Esophagus (tissue), 2 donors: Measurements from ENCODE around the gene MOV10L1. TPM values are rescaled to one million over a fixed set of nuclear protein-coding genes. Genes with fewer than 3 reads are reported as not detected.

ENCODE experiments used
- H3K27ac ChIP-seq, 2 donors: one replicate each; pipeline ENCODE4 v1.5.1; 2013; ENCODE audit warnings: low read depth in 2 of 2, mild to moderate bottlenecking in 2 of 2, inconsistent platforms in 1 of 2, low read length in 1 of 2, moderate library complexity in 1 of 2
- H3K27me3 ChIP-seq, 2 donors: one replicate each; pipeline ENCODE4 v1.6.1; 2013; ENCODE audit warnings: low read length in 2 of 2, control low read depth in 1 of 2, mild to moderate bottlenecking in 1 of 2; ENCODE audit not compliant: insufficient read depth in 2 of 2, control insufficient read depth in 1 of 2
- H3K36me3 ChIP-seq, 2 donors: one replicate each; pipeline ENCODE4 v1.6.1; 2013; ENCODE audit warnings: low read length in 1 of 2; ENCODE audit not compliant: control insufficient read depth in 2 of 2, insufficient read depth in 2 of 2
- H3K4me1 ChIP-seq, 2 donors: one replicate each; pipeline ENCODE4 v1.6.1; 2013; ENCODE audit warnings: low read length in 1 of 2; ENCODE audit not compliant: control insufficient read depth in 2 of 2, insufficient read depth in 2 of 2
- H3K4me3 ChIP-seq, 2 donors: one replicate each; pipeline ENCODE4 v1.5.1; 2013; ENCODE audit warnings: low read length in 2 of 2, mild to moderate bottlenecking in 2 of 2, low read depth in 1 of 2, moderate library complexity in 1 of 2
- H3K9me3 ChIP-seq, 2 donors: one replicate each; pipeline ENCODE4 v1.6.1; 2013; ENCODE audit warnings: mild to moderate bottlenecking in 2 of 2, low read depth in 1 of 2, low read length in 1 of 2, moderate library complexity in 1 of 2; ENCODE audit not compliant: control insufficient read depth in 2 of 2, insufficient read depth in 1 of 2
- WGBS, 2 donors: extraction: QIAGEN DNeasy Blood & Tissue Kit; methylation state at CpG; one replicate each; pipeline ENCODE4 v1.1.7; 2013; 5-methylcytosine and 5-hydroxymethylcytosine counted together
- polyA plus RNA-seq, 2 donors: library from polyadenylated mRNA; stranded (reverse); fragments of 200-250 nt; gene quantifications; one replicate each; pipeline ENCODE4 v1.2.3, GENCODE V29; 2013
- donor health status: healthy with polysubstance abuse.
- donor health status: Bipolar disorder and iron deficiency.

MOV10L1 gene
- polyA plus RNA-seq, 2 donors, result 0.18 to 0.22 TPM

GRCh38 chr22:50184902-50185374 is 95.1 kb downstream of the MOV10L1 start:
- no peaks in the 10 kb centered on the region for H3K27me3 ChIP-seq
- no peaks in the 10 kb centered on the region for H3K9me3 ChIP-seq
- H3K4me3 ChIP-seq, result peak overlapping the region; percentile 47 to 81
- WGBS, 2 donors, result 17 to 22% methylated on average over 42 to 63 of the region's 63 CpGs
- peak overlapping the region in 1 of 2 donors; percentile 6 for H3K27ac ChIP-seq
- peaks cover 13 to 39% of the 10 kb centered on the region in 2 donors for H3K4me1 ChIP-seq
- H3K36me3 ChIP-seq, result peaks cover 0 to 6% of the 10 kb centered on the region in 2 donors

DNA sequence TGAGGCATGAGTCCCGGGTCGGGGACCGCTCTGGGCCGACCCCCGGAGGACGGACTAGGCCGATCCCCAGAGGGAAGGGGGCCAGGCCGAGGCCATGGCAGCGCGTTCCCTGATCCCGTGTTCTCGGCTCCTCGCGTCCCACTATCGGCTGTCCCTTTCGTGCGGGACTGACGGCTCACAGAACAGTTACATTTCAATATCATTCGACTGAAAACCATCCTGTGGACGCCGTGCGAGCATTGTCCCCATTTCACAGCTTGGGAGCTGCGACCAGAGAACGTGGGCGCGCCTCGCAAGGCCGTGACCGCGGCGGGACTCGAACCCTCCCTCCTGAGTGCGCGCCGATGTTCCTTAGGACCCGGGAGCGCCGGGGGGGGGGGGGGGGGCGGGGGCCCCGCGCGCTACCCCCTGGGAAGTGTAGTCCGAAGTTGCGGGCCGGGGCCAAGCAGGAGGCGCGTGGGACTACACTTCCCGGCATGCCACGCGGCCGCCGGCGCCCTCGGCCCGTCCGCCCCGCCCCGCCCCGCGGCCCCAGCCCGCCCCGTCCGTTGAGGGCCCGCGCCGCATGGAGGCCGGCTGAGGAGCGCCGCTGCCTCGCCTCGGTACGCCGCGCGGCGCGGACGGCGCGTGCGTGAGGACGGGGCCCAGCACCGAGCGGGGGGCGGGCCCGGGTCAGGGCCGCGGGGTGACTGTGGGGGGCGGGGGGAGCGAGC is 95.7 kb downstream of the MOV10L1 start, which contains the start of gene TRABD:
Gene TRABD (plus strand): TSS at position 539 of the 713 bp plus-strand sequence. CDS start 7,148 bp downstream, outside the sequence.
- peaks cover 13 to 44% of the 10 kb centered on the region in 2 donors for H3K4me1 ChIP-seq

DNA sequence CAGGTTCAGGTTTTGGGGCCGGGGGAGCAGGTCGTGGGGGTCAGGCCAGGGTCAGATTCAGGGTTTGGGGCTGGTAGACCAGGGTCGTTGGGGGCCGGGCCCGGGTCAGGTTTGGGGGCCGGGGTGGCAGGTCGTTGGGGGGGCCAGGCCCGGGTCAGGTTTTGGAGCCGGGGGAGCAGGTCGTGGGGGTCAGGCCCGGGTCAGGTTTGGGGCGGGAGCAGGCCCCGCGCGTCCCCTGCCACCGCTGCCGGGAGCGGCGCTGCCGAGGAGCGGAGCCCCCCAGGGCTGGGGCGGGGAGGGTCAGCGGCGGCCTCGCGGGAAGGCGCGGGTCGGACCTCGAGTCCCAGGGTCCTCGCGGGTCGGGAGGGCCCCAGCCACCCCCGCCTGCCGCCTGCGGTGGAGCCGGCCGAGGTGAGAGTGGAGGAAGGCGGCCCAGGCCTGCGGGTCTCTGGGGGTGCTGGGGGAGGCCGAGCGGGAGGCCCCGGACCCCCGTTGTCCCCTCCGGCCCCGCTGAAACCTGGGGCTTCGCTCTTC is 96.4 kb downstream of the MOV10L1 start:
- peak overlapping the region; percentile 6 to 79 for H3K27ac ChIP-seq

More for the DNA sequence above, 95.7 kb downstream of the MOV10L1 start, which contains the start of gene TRABD:
- H3K27ac ChIP-seq, result peak within 1 kb of the TSS; percentile 6 to 79
- WGBS, 2 donors, result 1% methylated on average over 44 to 90 of the region's 90 CpGs
- H3K9me3 ChIP-seq, result no peaks in the 10 kb centered on the region
- H3K27me3 ChIP-seq, result no peaks in the 10 kb centered on the region
- peak within 1 kb of the TSS; percentile 64 to 81 for H3K4me3 ChIP-seq
- peaks cover 0 to 6% of the 10 kb centered on the region in 2 donors for H3K36me3 ChIP-seq

DNA sequence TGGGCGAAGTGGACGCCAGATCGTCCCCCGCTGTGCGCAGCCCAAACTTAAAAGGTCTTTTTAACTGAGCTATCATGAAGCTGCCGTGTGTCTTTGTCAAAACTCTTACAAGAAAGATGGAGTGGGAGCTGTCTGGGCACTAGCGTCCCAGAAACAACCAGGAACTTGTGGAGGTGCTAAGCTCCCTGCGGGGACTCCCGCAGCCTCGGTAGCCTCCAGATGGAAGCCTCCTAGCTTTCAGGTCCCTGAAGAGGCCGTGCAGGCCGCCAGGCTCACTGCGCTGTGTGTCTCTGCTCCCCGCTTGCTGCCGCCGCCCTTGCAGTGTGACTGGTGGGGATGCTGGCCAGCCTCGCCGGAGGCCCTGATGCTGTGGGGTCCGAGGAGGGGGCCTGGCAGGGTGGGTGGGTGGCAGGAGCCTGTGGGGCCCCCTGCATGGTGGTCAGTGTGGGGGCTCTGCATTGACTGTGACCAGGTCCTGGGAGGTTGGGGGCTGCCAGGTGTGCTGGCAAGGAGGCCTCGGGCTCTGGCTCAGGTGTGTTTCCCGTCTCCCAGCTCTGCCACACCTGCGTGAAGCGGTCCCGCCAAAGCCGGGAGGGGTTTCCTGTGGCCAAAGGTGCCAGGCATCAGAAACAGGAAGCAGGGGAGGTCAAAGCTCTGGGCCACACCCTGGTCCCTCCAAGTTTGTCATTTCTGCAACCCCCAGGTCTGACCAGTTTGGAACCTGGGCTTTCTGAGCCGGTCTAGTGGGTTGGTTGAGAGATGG is 97.1 kb downstream of the MOV10L1 start:
- Histone ChIP-seq H3K36me3 (peaks cover 0 to 6% of the 10 kb centered on the region in 2 donors), H3K4me3 (peak overlapping the region; percentile 64 to 81), H3K4me1 (peaks cover 16 to 44% of the 10 kb centered on the region in 2 donors), H3K9me3 (no peaks in the 10 kb centered on the region), H3K27ac (peak overlapping the region; percentile 6 to 79), H3K27me3 (no peaks in the 10 kb centered on the region)
- 28% methylated on average over 26 of the region's 26 CpGs for WGBS, 2 donors

More for the DNA sequence above, 96.4 kb downstream of the MOV10L1 start:
- no peaks in the 10 kb centered on the region for H3K27me3 ChIP-seq
- H3K4me3 ChIP-seq, result peak overlapping the region; percentile 64 to 81
- H3K4me1 ChIP-seq, result peaks cover 16 to 44% of the 10 kb centered on the region in 2 donors
- H3K9me3 ChIP-seq, result no peaks in the 10 kb centered on the region
- 1 to 2% methylated on average over 42 to 47 of the region's 47 CpGs for WGBS, 2 donors
- H3K36me3 ChIP-seq, result peaks cover 0 to 6% of the 10 kb centered on the region in 2 donors

DNA sequence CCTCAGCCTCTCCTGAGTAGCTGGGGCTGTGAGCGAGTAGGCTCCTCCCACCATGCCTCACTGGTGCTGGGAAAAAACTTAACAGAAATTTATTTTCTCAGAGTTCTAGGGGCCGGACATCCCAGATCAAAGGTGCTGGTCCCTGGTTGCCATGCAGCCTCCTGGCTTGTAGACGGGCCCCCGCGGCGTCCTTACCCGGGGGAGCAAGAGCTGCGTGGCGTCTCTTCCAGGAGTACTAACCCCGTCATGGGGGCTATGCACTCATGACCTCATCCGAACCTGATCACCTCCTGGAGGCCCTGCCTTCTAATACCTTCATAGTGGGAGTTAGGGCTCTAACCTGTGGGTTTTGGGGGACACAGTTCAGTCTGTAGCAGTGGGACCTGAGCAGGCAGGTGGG is 98.5 kb downstream of the MOV10L1 start:
- H3K4me1 ChIP-seq, result peaks cover 13 to 48% of the 10 kb centered on the region in 2 donors
- H3K27me3 ChIP-seq, result no peaks in the 10 kb centered on the region
- H3K9me3 ChIP-seq, result no peaks in the 10 kb centered on the region
- no peak overlapping the region for H3K27ac ChIP-seq
- peaks cover 0 to 11% of the 10 kb centered on the region in 2 donors for H3K36me3 ChIP-seq
- 93 to 94% methylated on average over 11 of the region's 11 CpGs for WGBS, 2 donors
- no peak overlapping the region for H3K4me3 ChIP-seq

- no peaks in the 10 kb centered on the region for H3K9me3 ChIP-seq
- peaks cover 6 to 38% of the 10 kb centered on the region in 2 donors for H3K4me1 ChIP-seq
- H3K27me3 ChIP-seq, result no peaks in the 10 kb centered on the region
- peak overlapping the region; percentile 94 for H3K27ac ChIP-seq
- WGBS, 2 donors, result 65 to 66% methylated on average over 20 of the region's 20 CpGs
- no peak overlapping the region for H3K4me3 ChIP-seq
- H3K36me3 ChIP-seq, result peaks cover 0 to 20% of the 10 kb centered on the region in 2 donors
These were observed 99.5 kb downstream of the MOV10L1 start for GRCh38 chr22:50189184-50189848.

DNA sequence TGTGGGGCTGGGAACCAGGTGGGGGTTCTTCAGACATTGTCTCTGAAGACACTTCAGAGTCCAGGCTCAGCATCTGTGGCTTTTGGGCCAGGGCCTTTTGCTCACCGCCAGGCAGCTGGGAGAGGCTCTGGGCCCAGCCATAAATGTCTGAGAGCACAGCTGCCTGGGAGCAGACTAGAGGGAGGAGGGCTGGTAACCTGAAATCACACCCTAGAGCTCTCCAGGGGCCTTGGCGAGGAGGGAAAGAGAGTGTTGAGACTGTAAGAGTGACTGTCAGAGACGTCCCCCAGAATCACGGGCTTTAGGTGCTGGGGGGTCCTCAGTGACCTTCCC is 100.0 kb downstream of the MOV10L1 start:
- no peaks in the 10 kb centered on the region for H3K9me3 ChIP-seq
- H3K27me3 ChIP-seq, result no peaks in the 10 kb centered on the region
- WGBS, 2 donors, result 12 to 14% methylated on average over 4 of the region's 4 CpGs
- peak overlapping the region; percentile 94 for H3K27ac ChIP-seq
- H3K4me3 ChIP-seq, result peak overlapping the region in 1 of 2 donors; percentile 28
- H3K36me3 ChIP-seq, result peaks cover 0 to 25% of the 10 kb centered on the region in 2 donors
- peaks cover 6 to 35% of the 10 kb centered on the region in 2 donors for H3K4me1 ChIP-seq

GRCh38 chr22:50190182-50190940 is 100.6 kb downstream of the MOV10L1 start:
- H3K4me3 ChIP-seq, result peak overlapping the region; percentile 28 to 40
- no peaks in the 10 kb centered on the region for H3K27me3 ChIP-seq
- peak overlapping the region; percentile 94 for H3K27ac ChIP-seq
- no peaks in the 10 kb centered on the region for H3K9me3 ChIP-seq
- peaks cover 8 to 35% of the 10 kb centered on the region in 2 donors for H3K4me1 ChIP-seq
- peaks cover 0 to 29% of the 10 kb centered on the region in 2 donors for H3K36me3 ChIP-seq
- WGBS, 2 donors, result 5 to 7% methylated on average over 43 of the region's 43 CpGs
